NOMO-1 treated with dmso at 0.1 percent for 144 hours (cell line): ENCODE results near the gene STK16.

Source experiments
- DNase-seq: peaks from one replicate; lab custom pipeline; 2025; ENCODE audit not compliant: unreplicated experiment; lab: John Stamatoyannopoulos, UW

STK16 gene

DNA sequence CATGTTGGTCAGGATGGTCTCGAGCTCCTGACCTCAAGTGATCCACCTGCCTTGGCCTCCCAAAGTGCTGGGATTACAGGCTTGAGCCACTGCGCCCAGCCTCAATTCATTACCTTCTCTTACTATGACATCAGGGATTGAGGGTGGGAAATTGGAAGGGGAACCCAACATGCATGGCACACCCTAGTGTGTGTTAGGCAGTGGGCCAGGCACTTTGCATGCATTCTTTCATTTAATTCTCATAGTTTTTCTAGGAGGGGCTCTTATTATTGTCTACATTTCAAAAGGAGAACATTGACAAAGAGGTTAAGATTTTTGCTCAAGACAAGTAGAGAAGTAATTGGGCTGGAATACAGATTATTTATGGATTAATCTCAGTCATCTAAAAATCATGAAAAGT, 23.0 kb downstream of the STK16 start:
- no peak for DNase-seq

DNA sequence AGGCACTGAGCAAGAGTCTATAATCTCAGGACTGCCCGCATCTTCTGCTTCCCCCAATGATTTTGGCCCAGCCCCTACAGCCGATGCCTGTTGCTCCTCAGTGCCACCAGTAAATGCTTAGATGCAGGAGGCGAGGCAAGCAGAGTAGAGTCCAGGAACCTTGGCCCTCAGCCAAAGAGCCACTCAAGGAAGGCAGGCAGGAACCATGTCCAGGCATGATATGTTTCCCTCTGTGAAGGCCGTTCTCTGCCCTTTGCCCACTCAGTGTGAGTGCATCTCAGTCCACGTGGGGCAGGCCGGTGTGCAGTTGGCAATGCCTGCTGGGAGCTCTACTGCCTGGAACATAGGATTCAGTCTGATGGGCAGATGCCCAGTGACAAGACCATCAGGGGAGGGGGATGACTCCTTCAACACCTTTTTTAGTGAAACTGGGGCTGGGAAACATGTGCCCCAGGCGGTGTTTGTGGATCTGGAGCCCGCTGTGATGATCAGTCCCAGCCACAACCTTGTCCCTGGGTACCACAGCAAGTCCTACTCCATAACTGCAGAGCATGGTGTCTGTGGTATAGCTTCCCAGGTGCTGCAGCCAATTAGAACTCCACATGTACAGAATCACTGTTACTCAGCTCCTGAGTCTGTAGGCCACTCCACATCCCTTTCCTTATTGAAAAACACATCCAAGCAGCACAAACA, 24.2 kb downstream of the STK16 start:
- no peak for DNase-seq

DNA sequence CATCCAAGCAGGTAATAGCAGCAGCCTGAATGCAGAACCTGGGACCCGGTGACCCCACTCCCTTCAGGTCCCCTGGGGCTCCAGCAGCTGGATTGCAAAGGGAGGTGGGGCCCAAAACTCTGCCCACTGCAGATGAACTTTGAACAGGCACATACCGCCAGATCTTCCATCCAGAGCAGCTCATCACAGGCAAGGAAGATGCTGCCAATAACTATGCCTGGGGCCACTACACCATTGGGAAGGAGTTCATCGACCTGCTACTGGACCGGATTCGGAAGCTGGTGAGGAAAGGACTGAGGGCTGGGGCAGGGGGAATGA, 24.7 kb downstream of the STK16 start:
- no peak for DNase-seq

DNA sequence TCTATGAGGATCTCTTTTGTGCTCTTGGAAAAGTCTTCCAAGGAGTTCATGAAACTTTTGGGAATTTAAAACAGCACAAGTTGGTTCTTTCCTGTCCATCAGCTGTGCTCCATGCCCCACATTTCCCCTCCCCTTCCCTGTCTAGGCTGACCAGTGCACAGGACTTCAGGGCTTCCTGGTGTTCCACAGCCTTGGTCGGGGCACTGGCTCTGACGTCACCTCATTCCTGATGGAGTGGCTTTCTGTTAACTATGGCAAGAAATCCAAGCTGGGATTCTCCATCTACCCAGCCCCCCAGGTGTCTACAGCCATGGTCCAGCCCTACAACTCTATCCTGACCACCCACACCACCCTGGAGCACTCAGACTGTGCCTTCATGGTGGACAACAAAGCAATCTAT, 25.7 kb downstream of the STK16 start:
- no peak for DNase-seq

DNA sequence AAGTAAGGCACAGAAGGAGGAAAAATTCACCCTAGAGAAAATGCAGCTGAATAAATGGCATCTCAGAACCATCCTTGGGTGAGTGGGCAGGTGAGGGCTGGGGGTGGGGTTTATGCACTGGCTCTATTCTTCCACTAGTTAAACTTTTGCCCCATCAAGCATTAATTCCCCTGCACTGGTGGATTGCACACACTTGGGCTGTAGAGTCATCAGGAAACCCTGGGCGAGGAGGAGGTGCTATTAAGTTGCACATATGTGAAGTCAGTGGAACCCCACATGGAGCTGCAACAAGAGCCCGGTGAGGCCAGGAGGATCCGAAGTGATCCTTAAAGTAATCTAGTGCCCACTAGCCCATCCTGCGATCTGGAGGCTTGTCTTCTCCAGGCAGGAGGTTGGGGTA, 27.1 kb downstream of the STK16 start:
- no peak for DNase-seq

DNA sequence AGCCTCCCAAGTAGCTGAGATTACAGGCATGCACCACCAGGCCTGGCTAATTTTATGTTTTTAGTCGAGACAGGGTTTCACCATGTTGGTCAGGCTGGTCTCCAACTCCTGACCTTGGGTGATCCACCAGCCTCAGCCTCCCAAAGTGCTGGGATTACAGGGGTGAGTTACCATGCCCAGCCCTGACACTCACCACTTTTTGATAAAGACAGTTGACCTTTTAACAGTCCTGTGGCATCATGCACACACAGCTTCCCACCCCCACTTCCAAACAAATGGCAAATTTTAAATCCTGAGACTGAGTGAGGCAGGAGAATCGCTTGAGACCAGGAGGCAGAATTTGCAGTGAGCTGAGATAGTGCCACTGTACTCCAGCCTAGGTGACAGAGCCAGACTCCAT, 27.7 kb downstream of the STK16 start:
- DNase-seq: no peak

- no peak for DNase-seq
These were observed 28.7 kb downstream of the STK16 start for GRCh38 chr2:219273937-219274336.

- no peak for DNase-seq
These were observed 29.2 kb downstream of the STK16 start for GRCh38 chr2:219274361-219274921.

DNA sequence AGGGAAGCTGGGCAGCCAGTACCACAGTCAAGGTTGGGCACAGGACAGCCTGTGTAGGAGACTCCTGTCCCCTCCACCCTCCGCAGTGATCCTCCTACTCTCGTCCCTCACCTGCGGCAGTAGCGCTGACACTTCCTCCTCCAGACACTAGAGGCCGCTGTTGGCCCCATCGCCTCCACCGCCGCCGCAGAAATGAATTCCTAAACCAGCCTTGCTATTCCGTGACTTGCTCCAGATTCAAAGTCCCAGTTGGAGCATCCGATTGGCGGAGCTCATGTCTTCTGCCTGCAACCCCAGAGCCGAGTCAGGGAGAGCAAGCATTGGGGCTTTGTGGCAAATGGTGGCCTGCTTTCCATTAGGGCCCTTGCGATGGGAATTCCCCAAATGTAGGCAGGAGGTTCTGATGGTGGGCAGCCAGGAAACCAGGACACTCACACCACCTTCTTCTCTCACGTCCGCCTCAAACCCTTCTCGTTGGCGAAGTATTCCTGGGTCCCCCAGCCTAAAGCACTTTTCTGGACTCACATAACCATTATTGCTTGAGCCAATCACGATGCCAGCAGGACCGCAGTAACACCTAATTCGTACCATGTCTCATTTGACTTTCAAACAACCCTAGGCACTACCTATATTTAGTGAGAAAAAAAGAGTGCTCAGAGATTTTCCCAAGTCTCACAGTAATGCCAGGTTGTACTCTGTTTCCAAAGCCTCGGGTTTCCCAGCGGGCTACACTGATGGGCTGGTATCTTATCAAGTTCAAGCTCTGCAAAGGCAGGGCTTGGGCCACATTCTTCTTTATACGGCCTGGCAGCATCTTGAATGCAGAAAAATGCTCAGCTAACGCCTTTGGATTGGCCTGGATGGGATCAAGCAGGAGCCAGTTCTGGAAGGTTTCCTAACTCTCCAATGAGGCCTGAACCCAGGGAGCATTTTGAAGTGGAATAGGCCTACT, 32.7 kb downstream of the STK16 start:
- DNase-seq: peak; percentile 46

DNA sequence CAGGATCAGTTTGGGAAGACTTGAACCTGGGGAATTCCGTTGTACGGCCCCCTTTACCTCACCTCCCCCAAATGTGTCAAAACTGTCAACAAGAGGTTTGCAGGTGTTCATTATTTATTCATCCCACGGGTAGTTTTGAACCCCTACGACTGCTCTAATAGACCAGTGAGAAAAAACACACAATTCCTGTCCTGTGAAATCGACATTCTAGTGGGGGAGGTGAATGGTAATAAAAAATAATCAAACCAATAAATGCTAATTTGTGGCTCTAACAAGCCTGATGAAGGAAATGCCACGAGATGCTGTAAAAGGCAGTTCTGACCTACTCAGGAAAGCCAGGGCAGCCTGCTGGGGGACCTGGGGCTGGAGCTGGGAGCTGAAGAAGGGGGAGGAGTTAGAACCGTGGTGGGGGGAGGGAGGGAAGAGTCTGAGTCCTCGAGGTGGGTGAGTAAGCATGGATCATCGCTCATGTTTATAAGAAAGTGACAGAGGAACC, 33.4 kb downstream of the STK16 start:
- DNase-seq: no peak

GRCh38 chr2:219279151-219279915, 34.1 kb downstream of the STK16 start, which contains the start of gene DNAJB2:
DNAJB2 (plus strand) TSS chr2:219279366; CDS start chr2:219279834, 468 bp downstream.
- peak; percentile 98 for DNase-seq

DNA sequence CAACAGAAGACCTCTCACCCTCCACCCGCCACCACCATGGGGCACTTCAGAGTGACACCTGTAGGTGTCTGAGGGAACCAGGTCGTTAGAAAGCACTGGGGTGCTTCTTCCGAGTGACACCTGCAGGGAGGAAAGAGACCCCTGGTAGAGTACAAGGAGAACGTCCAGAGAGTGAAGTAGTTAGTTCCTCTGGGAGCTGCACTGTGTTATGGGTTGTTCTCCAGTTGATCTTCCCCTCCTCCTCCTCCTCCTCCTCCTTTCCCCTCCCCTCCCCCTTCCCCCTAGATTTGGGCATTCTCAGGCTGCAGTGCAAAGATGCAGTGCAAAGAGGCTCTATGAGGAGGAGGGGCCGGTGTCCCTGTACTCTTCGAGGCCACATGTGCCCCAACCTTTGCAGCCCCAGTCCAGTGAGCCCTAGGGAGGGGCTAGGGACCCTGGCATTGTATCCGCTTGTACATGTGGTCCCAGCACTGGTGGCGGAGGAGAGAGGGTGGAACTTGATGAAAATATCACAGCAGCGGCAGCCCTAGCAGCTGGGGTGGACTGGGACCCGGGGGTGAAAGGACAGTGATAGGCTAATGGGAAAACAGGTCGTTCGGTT, 34.7 kb downstream of the STK16 start:
- DNase-seq: no peak

DNA sequence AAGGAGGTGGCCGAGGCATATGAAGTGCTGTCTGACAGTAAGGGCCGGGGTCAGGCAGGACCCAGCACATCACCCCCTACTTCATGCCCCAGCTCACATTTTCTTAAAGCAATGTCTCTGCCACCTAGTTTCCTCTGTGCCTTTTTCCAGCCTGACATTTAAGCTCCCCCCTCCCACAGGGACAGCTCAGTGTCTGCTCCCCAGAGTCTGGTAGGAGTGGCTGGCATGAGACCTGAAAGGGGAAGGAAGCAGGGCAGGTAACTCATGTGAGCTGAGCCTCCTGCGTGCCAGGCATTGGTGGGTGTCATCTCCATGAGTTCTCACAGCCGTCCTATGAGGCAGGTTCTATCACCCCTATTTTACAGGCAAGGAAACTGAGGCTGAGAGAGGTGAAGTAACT, 35.4 kb downstream of the STK16 start:
- no peak for DNase-seq

DNA sequence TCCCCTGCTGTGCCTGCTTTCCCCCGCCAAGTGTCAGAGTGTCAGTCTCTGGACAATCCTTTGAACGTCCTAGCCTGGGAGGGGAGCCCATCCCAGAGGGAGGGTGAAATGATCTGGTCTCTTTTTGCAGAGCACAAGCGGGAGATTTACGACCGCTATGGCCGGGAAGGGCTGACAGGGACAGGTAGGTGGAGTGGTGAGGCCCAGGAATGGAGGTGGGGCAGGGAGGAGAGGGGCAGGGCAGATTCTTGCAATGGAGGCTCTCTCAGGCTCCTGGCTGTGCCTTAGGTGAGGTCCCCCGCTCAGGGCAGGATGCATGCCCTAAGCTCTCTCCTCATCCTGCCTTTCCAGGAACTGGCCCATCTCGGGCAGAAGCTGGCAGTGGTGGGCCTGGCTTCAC, 36.3 kb downstream of the STK16 start:
- no peak for DNase-seq

DNA sequence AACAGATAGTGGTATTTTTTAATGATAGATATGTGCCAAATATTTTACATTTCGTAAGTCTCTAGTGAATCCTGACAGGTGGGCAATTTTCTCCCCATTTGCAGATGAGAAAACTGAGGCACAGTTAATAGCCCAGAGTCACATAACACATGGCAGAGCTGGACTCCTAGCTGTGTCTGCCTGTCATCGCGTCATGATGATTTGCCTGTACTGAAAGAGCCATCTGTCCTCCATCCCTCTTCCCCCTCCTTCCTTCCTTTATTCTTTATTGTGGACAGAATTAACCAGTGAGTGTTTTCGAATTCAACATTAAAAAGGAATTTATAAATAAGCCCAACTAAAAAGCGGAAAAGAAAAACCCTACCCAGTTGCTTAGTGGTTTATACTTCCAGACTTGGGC, 37.1 kb downstream of the STK16 start:
- DNase-seq: no peak

DNA sequence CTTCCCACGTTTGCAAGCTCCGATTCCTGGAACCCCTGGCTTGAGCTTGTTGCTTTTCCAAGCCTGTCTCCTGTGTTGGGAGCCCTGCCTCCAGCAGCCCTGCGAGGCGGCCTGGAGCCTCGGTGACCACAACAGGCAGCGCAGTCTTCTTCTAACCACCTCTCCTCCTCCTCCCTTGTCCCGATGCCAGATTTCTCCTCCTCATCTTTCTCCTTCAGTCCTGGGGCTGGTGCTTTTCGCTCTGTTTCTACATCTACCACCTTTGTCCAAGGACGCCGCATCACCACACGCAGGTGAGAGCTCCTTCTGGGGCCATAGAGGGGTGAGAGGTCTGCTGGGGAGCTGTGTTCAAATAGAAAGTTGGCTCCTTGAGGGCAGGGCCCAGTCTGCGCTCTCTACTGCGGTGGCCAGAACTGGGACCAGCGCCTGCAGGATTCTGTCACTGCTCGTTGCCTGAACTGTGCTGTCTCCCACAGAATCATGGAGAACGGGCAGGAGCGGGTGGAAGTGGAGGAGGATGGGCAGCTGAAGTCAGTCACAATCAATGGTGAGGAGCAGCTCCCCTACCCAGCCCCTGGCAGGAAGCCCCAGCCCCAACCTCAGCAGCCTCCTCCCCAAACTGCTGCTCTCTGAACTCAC, 37.8 kb downstream of the STK16 start:
- DNase-seq: no peak

- DNase-seq: no peak
These were observed 39.5 kb downstream of the STK16 start for GRCh38 chr2:219284501-219285372.

GRCh38 chr2:219285373-219285735, 40.1 kb downstream of the STK16 start:
- DNase-seq: no peak

DNA sequence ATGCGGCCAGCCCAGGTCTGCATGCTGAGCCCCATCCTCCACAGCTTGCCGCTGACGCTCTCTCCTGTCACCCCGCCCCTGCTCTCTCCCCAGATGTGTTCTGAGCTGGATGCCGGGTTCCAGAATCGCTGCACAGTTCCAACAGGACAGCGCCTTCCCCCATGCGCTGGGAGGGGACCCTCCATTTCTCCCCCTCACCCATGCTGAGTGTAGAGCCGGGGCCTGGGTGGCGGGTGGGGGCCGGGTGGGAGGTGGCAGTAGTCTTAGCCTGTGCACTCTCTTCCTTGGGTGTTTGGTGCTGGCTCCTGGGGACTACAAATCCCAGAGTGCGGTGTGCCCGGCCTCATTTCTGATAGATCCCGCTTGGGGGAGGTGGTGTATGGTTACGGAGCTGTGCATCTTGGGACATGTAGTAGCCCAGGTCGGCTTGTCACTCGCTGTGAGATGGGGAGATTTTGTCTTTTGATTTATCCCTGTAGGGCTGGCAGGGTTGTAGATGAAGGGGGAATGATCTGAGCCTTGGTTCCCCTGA, 40.7 kb downstream of the STK16 start:
- no peak for DNase-seq
